Ramos (cell line): ENCODE measurements around the gene NCS1.

Experiments
- in situ Hi-C: fragments of 300-500 bp; cut with MboI; formaldehyde crosslinking; loops from one replicate; pipeline ENCODE4 v1.14.3; 2022; ENCODE audit warnings: low sequenced_read_pairs; ENCODE audit not compliant: unreplicated experiment

NCS1 gene

GRCh38 chr9:130172161-130172857 is at the start of gene NCS1:
Gene NCS1, plus strand, starts transcription at chr9:130172404. Its CDS starts 260 bp downstream, at chr9:130172664.
- in situ Hi-C loops = no loop called here

- in situ Hi-C loops = no loop called here
Observed at GRCh38 chr9:130122456-130122855, 49.7 kb upstream of the NCS1 start.

DNA sequence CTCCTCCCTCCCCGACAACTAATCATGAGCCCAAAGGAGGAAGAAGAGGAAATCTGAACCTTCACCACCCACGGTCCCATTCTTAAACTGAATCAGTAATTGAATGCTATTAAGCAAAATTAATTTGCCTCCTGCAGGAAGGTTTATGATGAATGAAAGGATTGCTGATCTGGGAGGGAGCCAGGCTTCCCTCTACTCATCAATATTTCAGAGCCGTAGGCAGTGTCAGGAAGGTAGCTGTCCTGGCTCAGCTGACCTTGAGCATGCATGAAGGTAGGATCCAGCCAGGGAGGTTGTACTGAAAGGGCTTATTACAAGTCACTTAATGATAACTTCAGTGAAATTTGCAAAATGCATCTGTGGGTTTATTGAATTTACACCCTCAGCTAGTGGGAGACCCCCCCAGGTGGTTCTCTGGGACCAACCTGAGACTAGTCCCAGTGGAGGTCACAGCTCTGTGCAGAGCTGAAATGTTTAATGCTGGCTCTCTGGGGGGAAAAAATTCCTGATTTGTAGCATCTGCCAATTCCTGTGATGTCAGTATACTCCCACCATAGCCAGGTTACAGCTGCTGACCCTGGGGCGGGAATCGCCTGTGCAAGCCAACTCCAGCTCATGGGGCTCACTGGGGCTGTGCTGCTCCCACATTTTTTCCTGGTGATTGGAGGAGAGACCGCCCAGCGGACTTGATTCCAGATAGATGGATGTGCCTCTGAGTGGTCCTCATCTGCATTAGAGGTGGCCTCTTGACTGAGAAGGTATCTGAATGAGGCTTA is 47.9 kb upstream of the NCS1 start:
- in situ Hi-C loops = no loop called here

DNA sequence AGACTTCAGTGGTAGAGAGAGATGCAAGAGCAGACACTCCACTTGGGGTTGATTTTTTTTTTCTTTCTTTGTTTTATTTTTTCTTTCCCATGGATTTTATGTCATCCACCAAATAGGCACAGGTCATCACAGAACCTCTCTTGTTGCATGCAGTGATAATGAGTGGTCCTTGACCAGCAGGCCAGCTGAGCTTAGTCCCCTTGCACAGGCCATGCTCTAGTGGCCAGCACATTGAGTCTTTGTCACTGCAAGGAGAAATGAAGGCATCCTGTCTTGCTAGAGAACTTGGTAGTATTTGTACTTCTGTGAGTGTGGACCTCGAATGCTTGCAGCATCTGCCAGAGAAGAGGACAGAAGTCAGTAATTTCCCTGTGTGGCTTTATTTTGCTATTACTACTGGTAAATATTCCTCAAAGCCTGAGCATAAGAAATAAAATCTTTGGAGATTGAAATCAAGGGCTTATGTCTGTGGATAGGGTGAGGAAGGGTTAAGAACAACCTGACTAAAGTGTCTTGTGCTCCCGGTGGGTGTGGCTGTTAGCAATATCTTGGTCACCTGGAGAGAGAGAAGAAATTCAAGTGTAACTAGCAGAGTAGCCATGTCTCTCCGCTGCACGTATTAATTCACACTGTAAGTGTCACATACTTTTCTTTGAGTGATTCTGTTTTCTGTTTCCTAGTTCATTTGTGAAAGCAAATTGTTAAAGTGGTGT is 45.3 kb upstream of the NCS1 start:
- in situ Hi-C loops = no loop called here

DNA sequence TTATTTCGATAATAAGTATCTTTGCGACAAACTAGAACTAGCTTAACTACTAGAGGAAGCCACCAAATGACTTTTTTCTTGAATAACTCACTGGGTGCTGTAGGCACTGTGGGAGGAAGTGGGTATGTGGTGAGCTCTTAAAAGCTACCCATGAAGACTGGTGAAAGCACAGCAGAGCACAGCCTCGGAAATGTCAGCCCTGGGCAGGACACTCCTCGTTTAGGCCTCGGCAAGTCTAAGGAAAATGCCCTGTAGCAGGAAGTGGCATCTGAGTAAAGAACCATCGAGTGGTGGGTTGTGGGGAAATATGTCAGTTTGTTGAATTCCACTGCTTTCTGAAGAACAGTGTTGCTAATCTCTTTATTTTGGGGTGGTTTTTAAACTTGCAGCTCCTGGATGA is 44.0 kb upstream of the NCS1 start:
- in situ Hi-C loops = no loop called here

DNA sequence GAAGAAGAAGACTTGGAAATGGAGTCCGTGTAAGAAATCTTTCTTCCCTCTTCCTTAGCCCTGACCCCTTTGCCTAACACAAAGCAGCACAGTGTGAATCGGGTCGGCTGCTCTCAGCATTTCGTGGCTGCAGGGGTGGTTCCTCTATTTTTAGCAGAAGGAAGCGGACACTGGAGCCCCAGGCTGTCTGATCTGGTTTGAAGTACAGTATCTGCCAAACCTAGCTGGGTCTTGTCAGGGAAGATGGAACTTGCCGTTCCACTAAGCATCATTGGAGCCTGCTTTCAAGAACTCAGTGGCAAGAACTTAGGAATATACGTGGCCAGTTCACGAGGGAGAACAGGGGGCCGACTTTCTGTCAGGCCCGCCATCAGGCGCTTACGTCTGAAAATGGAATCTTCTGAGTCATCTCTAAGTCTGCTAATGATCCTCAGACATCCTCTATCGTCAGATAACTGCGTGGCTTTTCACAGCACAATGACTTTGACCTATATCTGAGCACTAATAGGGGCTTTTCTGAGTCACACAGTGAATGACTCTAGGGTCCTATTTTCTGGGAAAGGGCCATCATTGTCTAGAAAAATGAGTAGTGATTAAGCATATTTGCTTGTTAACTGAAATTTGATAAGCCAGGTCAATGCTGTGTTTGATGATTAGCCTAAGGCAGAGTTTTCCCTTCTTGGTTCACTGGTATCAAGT is 43.3 kb upstream of the NCS1 start:
- in situ Hi-C loops = no loop called here

GRCh38 chr9:130129432-130130061 is 42.7 kb upstream of the NCS1 start:
- in situ Hi-C loops = no loop called here

DNA sequence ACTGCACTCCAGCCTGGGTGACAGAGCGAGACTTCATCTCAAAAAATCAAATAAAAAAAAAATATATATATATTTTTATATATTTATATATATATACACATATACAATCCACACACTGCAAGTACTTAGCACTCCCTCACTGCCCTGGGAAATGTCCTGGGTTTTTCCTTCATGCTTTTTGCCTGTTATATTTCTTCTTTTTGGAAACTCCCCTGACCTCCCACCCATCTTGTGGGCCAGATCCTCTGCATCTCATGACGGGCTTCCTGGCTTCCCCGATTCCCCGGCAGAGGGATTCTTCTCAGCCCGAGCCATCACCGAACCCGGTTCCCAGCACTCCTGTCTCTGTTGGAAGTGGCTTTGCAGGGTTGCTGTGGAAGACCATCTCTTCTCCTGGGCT is 39.5 kb upstream of the NCS1 start:
- in situ Hi-C loops = no loop called here

DNA sequence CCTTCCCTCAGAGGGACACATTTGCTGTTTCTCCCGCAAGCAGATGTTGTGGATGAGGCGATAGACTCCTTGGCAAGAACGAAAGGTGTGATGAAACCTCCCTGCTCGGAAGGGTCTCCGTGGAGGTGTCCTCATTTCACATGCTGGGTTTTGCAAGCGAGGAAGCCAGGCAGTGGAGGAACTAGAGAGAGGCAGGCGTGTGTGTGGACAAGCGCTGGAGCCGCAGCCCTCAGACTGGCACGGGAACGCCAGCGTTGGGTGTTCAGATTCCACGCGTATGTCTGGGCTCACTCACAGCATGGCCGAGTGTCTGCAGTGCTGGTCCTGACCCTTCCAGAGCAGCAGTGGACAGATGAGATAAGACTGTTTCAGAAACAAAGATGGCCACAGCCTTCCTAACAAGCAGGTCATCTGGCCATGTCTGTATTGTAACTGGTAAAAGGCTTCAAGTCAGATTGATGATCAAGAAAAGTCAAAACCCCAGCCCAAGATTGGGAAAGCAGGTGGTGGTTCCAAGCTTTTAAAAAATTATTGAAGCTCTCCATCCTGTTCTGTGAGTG is 35.0 kb upstream of the NCS1 start:
- in situ Hi-C loops = no loop called here

- in situ Hi-C loops = no loop called here
Observed at GRCh38 chr9:130137641-130138081, 34.5 kb upstream of the NCS1 start.

- in situ Hi-C loops = no loop called here
Observed at GRCh38 chr9:130138171-130138653, 34.0 kb upstream of the NCS1 start.

DNA sequence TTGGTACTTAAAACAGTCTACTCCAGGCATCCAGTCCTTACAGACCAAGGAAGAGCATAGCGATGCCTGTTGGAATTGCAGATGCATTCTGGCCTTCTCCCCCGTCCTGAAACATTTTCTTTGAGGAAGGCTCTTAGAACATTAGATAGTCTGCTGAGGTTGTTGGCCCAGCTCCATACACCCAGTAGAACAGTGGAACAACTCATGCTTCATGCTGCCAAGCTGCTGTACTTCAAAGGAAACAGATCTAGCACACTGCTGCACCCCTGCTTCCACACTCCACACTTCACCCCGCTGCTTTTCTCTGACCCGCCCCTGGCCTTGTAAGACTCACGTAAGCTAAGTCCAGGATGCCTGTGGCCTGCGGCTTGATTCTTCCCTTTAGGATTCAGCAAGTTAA is 33.4 kb upstream of the NCS1 start:
- in situ Hi-C loops = no loop called here

- in situ Hi-C loops = no loop called here
Observed at GRCh38 chr9:130139251-130139650, 33.0 kb upstream of the NCS1 start.

DNA sequence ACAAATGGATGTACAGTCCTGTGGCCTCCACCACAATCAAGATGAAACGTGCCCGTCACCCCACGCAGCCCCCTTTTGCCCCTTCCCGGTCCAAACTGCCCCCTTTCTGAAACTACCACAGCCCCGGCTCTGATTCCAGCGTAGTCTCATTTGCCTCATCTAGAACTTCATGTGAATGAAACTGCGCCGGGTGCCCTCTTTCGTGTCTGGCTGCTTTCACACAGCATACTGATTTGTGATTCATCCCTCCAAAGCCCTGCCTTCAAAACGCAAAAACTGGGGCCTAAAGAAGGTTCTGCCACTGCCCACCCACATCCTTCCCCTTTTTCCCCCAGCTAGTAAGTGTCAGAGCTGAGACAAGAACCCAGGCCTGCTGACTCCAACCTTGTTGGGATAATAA is 31.5 kb upstream of the NCS1 start:
- in situ Hi-C loops = no loop called here

DNA sequence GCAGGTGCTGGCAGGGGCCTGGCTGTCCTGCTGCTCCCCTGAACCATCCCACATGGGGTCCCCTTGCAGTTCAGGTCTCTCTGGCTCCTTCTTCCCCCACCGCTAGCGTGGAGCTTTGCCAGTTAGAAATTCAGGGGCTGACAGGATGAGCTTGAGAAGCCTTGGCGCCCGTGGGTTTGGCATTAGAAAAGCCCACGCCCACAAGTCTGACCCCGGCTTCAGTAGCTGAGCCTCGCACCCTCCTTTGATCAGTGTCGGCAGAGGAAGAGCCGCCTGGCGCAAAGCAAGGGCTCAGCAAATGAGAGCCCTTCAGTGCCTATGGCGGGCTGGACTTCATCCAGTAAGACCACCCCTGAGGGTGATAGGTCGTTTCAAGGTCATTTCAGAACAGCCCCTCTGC is 30.1 kb upstream of the NCS1 start:
- in situ Hi-C loops = no loop called here

- in situ Hi-C loops = no loop called here
Observed at GRCh38 chr9:130142641-130143040, 29.6 kb upstream of the NCS1 start.

GRCh38 chr9:130143279-130143893 is 28.8 kb upstream of the NCS1 start:
- in situ Hi-C loops = no loop called here

DNA sequence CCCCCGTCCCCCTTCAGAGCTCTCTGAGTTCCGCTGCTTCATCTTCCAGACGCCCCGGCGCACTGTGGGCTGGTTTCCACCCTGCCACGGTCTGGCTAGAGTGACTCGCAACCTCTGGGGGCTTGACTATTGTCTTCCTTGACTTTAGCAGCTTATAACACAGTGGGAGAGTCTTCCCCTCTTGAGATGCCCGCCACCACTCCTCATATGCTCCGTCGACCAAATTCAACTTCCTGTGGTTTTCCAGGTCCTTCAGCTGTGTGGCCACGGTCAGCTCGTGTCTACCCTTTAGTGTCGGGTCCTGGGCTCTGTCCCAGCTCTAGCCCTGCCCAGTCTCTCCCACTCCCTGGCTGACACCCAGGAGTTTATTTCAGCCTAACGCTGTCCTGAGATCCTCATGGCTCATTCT is 28.2 kb upstream of the NCS1 start:
- in situ Hi-C loops = no loop called here

GRCh38 chr9:130144703-130145102 is 27.5 kb upstream of the NCS1 start:
- in situ Hi-C loops = no loop called here
